Body of pancreas (tissue), 4 donors: Measurements from ENCODE around the gene ELOA.

Source experiments
- CTCF ChIP-seq, 7 experiments: fragments of 450-650 bp in 4 of 7; fragments of 200-600 bp in 3 of 7; sonication (generic) in 3 of 7; IDR thresholded peaks; one replicate each; pipeline ENCODE4 v1.5.1; 2016 to 2019; ENCODE audit warnings: antibody characterized with exemption in 7 of 7
- POLR2A ChIP-seq, 3 donors: fragments of 450-650 bp; IDR thresholded peaks; one replicate each; pipeline ENCODE4 v1.6.1; 2016; ENCODE audit warnings: antibody characterized with exemption in 3 of 3, mild to moderate bottlenecking in 2 of 3

DNA sequence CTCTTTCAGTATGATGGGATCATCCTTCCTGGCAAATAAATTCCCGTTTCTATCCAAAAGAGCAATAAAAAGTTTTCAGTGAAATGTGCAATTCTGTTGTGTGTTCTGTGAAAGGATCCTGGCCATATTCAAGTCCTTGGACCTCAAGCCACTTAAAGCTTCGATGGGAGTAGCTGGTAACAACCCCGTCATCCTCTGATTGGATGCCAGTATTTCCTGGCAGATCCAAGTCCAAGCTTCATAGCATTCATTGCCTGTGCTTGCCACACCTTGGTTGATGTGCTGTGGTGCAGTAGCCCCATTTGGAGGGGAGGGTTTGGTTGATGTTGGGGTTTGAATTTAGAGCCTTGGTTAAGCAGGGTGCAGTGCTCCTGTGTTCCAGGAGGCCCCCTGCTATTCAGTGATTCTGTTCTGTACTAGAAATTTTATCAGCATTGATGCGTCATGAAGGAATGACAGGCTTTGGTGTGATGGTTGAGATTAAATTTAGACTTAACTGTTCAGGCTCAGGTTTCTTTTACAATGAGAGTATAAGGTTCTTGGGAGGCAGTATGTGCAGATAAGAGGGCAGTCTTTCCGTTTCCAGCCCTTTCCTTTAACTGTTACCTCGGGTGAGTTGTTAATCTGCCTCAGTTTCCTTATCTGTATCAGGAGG is 46.8 kb upstream of the ELOA start:
- TF ChIP-seq POLR2A (IDR thresholded peaks at IDR 0.05) = no peak
- TF ChIP-seq CTCF (IDR thresholded peaks at IDR 0.05) = no peak
